Thymus (tissue), 11 donors: Measurements from ENCODE around the gene GOLPH3L. TPM values are rescaled to one million over a fixed set of nuclear protein-coding genes. Genes with fewer than 3 reads are reported as not detected.
"Not testable (repeated sequence)": the region's sequence is repeated elsewhere in the genome, so short reads cannot be mapped to it uniquely, and the experiment has no call there.

Experiments used
- DNase-seq, 9 donors: peaks; one replicate each; pipeline ENCODE4 v3.0.0-alpha.2; 2013; ENCODE audit warnings: low spot score in 9 of 9, low read depth in 6 of 9, missing footprints in 1 of 9
- H3K27ac ChIP-seq, 2 donors: one replicate each; pipeline ENCODE4 v1.5.1; 2013; ENCODE audit warnings: control low read depth in 1 of 2, low read depth in 1 of 2, low read length in 1 of 2, mild to moderate bottlenecking in 1 of 2, moderate library complexity in 1 of 2
- H3K27me3 ChIP-seq, 2 donors: one replicate each; pipeline ENCODE4 v1.5.1; 2013; ENCODE audit warnings: low read length in 1 of 2; ENCODE audit not compliant: control insufficient read depth in 2 of 2, insufficient read depth in 1 of 2
- H3K36me3 ChIP-seq, 2 donors: one replicate each; pipeline ENCODE4 v1.5.1; 2013; ENCODE audit warnings: low read length in 1 of 2, mild to moderate bottlenecking in 1 of 2, moderate library complexity in 1 of 2; ENCODE audit not compliant: control insufficient read depth in 2 of 2, insufficient read depth in 2 of 2
- H3K4me1 ChIP-seq, 2 donors: one replicate each; pipeline ENCODE4 v1.5.1; 2013; ENCODE audit warnings: low read length in 2 of 2; ENCODE audit not compliant: control insufficient read depth in 2 of 2, insufficient read depth in 2 of 2
- H3K4me3 ChIP-seq, 2 donors: one replicate each; pipeline ENCODE4 v1.5.1; 2013; ENCODE audit warnings: low read length in 2 of 2, control low read depth in 1 of 2, mild to moderate bottlenecking in 1 of 2
- H3K9me3 ChIP-seq, 2 donors: one replicate each; pipeline ENCODE4 v1.5.1; 2013; ENCODE audit warnings: low read length in 1 of 2, mild to moderate bottlenecking in 1 of 2; ENCODE audit not compliant: control insufficient read depth in 2 of 2, insufficient read depth in 1 of 2
- WGBS: extraction: QIAGEN DNeasy Blood & Tissue Kit; methylation state at CpG from one replicate; pipeline ENCODE4 v1.1.7; 2013; 5-methylcytosine and 5-hydroxymethylcytosine counted together
- polyA plus RNA-seq: library from polyadenylated mRNA; stranded (reverse); fragments of 200-250 nt; gene quantifications from one replicate; pipeline ENCODE4 v1.2.3, GENCODE V29; 2013
- total RNA-seq: library from RNA; stranded (reverse); fragments of 120-200 nt; gene quantifications from one replicate; pipeline ENCODE4 v1.2.4, GENCODE V29; 2013
- donor health status: healthy.

The GOLPH3L gene
- total and polyA plus RNA-seq, 2 donors = 12.2 to 16.5 TPM

- DNase-seq = no peak
- Histone ChIP-seq H3K36me3 (peaks cover 4 to 14% of the 10 kb centered on the region in 2 donors), H3K4me3 (no peak overlapping the region), H3K4me1 (no peaks in the 10 kb centered on the region), H3K27ac (no peak overlapping the region), H3K27me3 (no peaks in the 10 kb centered on the region), H3K9me3 (no peaks in the 10 kb centered on the region)
- 99% methylated on average over 1 of the region's 1 CpG for whole genome bisulfite sequencing
Measured at GRCh38 chr1:150678988-150679387, 18.0 kb downstream of the GOLPH3L start.

- H3K27me3 ChIP-seq = no peaks in the 10 kb centered on the region
- no peaks in the 10 kb centered on the region for H3K9me3 ChIP-seq
- H3K4me3 ChIP-seq = no peak overlapping the region
- no peak for DNase-seq
- no peaks in the 10 kb centered on the region for H3K4me1 ChIP-seq
- H3K27ac ChIP-seq = no peak overlapping the region
- H3K36me3 ChIP-seq = peaks cover 4 to 10% of the 10 kb centered on the region in 2 donors
- 97% methylated on average over 4 of the region's 4 CpGs for WGBS
Measured at GRCh38 chr1:150674881-150675280, 22.1 kb downstream of the GOLPH3L start.

DNA sequence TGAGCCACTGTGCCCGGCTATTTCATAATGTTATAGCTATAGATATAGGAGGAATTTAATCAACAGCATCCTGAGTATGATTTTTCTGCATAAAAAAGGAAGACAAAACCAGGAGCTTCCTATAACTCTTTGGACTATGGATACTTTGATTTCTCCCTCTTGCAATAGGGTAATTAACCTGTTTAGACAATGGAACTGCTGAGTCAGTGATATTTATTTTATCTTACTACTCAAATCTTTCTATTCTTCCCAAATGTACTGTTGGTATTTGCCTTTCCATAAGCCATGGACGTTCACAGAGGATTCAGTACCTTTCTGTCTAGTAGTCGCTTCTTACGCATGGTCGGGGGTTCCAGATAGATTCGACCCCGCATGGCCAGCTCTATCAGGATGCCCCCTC lies 33.6 kb downstream of the GOLPH3L start:
- DNase-seq = no peak
- H3K27me3 ChIP-seq = no peaks in the 10 kb centered on the region
- WGBS = 99% methylated on average over 7 of the region's 7 CpGs
- H3K4me3 ChIP-seq = no peak overlapping the region
- H3K36me3 ChIP-seq = peaks cover 4 to 33% of the 10 kb centered on the region in 2 donors
- no peak overlapping the region for H3K27ac ChIP-seq
- no peaks in the 10 kb centered on the region for H3K4me1 ChIP-seq
- no peaks in the 10 kb centered on the region for H3K9me3 ChIP-seq

GRCh38 chr1:150662811-150663210 lies 34.1 kb downstream of the GOLPH3L start:
- Histone ChIP-seq H3K4me3 (no peak overlapping the region), H3K27me3 (no peaks in the 10 kb centered on the region), H3K4me1 (no peaks in the 10 kb centered on the region), H3K36me3 (peaks cover 4 to 29% of the 10 kb centered on the region in 2 donors), H3K9me3 (no peaks in the 10 kb centered on the region), H3K27ac (no peak overlapping the region)
- DNase-seq = no peak
- WGBS = 96% methylated on average over 9 of the region's 9 CpGs

- no peak for DNase-seq
- Histone ChIP-seq H3K27ac (no peak overlapping the region), H3K9me3 (no peaks in the 10 kb centered on the region), H3K27me3 (no peaks in the 10 kb centered on the region), H3K4me1 (no peaks in the 10 kb centered on the region), H3K4me3 (no peak overlapping the region), H3K36me3 (peaks cover 4 to 28% of the 10 kb centered on the region in 2 donors)
- 96% methylated on average over 5 of the region's 5 CpGs for WGBS
Measured at GRCh38 chr1:150661156-150661555, 35.8 kb downstream of the GOLPH3L start.

GRCh38 chr1:150660584-150660983 lies 36.4 kb downstream of the GOLPH3L start:
- Histone ChIP-seq H3K36me3 (peaks cover 4 to 28% of the 10 kb centered on the region in 2 donors), H3K4me3 (no peak overlapping the region), H3K27ac (no peak overlapping the region), H3K4me1 (no peaks in the 10 kb centered on the region), H3K9me3 (no peaks in the 10 kb centered on the region), H3K27me3 (no peaks in the 10 kb centered on the region)
- WGBS = over 99% methylated on average over 4 of the region's 4 CpGs
- no peak for DNase-seq

GRCh38 chr1:150657064-150657463 lies 39.9 kb downstream of the GOLPH3L start:
- H3K27ac ChIP-seq, H3K4me1 ChIP-seq, H3K27me3 ChIP-seq, H3K9me3 ChIP-seq, H3K4me3 ChIP-seq, DNase-seq: not testable (repeated sequence)
- WGBS = 98% methylated on average over 4 of the region's 4 CpGs
- peaks cover 4 to 23% of the 10 kb centered on the region in 2 donors for H3K36me3 ChIP-seq

DNA sequence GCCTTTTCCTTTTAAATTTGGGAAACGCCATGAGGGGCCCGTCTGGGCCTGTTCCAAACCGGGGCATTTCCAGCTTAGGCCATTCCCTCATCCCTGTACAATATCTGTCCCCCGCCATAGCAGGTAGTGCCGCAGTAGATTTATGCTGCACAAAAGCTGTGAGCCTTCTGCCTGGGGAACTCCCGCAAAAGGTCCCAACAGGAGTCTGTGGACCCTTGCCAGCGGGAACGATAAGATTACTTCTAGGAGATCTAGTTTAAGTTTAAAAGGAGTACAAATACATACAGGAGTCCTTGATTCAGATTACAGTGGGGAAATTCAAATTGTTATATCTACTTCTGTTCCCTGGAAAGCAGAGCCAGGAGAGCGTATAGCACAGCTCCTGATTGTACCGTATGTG lies 42.3 kb downstream of the GOLPH3L start:
- not testable (repeated sequence) for DNase-seq, H3K27ac ChIP-seq, H3K9me3 ChIP-seq, H3K4me1 ChIP-seq, H3K27me3 ChIP-seq, H3K4me3 ChIP-seq
- H3K36me3 ChIP-seq = peaks cover 11 to 19% of the 10 kb centered on the region in 2 donors
- 94% methylated on average over 10 of the region's 10 CpGs for WGBS

DNA sequence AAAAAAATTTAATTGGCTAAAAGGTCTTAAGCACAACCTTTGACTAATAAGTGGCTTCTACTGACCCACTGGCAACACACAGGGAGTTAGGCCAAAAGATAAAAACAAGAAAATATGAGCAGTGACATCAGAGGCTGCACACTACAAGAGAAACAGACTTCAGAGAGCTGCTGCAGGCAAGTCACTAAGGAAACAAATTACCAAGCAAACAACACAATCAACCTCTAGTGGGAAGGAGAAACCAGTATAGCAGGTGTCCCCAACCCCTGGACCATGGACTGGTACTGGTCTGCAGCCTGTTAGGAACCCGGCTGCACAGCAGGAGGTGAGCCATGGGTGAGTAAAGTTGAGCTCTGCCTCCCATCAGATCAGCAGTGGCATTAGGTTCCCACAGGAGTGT lies 46.8 kb downstream of the GOLPH3L start:
- Histone ChIP-seq H3K4me1 (no peaks in the 10 kb centered on the region), H3K9me3 (no peaks in the 10 kb centered on the region), H3K27ac (no peak overlapping the region), H3K4me3 (no peak overlapping the region), H3K27me3 (no peaks in the 10 kb centered on the region), H3K36me3 (peaks cover 29 to 49% of the 10 kb centered on the region in 2 donors)
- 100% methylated on average over 1 of the region's 1 CpG for WGBS
- no peak for DNase-seq
